GM18907 (cell line): Measurements from ENCODE around the gene LMF1.
"Not testable (repeated sequence)": the region's sequence is repeated elsewhere in the genome, so short reads cannot be mapped to it uniquely, and the experiment has no call there.

Experiments used
- ATAC-seq: cut with Tn5 transposase; IDR thresholded peaks from one replicate; pipeline ENCODE4 v1.9.1; 2021; ENCODE audit warnings: mild to moderate bottlenecking, moderate library complexity; ENCODE audit not compliant: unreplicated experiment

LMF1 gene

GRCh38 chr16:952321-952720 is 18.5 kb downstream of the LMF1 start:
- ATAC-seq: no peak

GRCh38 chr16:951660-952301 is 19.0 kb downstream of the LMF1 start:
- no peak for ATAC-seq

DNA sequence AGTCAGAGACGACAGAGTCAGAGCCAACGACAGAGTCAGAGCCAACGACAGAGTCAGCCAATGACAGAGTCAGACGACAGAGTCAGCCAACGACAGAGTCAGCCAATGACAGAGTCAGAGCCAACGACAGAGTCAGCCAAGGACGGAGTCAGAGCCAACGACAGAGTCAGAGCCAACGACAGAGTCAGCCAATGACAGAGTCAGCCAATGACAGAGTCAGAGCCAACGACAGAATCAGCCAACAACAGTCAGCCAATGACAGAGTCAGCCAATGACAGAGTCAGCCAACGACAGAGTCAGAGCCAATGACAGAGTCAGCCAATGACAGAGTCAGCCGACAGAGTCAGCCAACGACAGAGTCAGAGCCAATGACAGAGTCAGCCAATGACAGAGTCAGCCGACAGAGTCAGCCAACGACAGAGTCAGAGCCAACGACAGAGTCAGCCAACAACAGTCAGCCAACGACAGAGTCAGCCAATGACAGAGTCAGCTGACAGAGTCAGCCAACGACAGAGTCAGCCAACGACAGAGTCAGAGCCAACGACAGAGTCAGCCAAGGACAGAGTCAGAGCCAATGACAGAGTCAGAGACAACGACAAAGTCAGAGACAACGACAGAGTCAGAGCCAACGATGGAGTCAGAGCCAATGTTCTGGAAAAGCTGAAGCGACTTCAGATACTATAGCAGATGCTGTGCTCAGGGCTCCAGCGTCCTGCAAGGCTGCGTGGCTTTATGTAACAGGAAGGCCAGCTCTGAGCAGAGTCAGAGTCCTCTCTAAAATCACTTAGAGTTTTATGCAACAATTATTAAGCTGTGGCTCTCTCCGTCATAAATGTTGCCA is 19.8 kb downstream of the LMF1 start:
- not testable (repeated sequence) for ATAC-seq

GRCh38 chr16:948767-949166 is 22.0 kb downstream of the LMF1 start:
- ATAC-seq: not testable (repeated sequence)

DNA sequence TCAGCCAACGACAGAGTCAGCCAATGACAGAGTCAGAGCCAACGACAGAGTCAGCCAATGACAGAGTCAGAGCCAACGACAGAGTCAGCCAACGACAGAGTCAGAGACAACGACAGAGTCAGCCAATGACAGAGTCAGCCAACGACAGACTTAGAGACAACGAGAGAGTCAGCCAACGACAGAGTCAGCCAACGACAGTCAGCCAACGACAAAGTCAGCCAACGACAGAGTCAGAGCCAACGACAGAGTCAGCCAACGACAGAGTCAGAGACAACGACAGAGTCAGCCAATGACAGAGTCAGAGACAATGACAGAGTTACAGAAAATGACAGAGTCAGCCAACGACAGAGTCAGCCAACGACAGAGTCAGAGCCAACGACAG is 22.9 kb downstream of the LMF1 start:
- not testable (repeated sequence) for ATAC-seq

GRCh38 chr16:947255-947921 is 23.4 kb downstream of the LMF1 start:
- ATAC-seq: no peak

DNA sequence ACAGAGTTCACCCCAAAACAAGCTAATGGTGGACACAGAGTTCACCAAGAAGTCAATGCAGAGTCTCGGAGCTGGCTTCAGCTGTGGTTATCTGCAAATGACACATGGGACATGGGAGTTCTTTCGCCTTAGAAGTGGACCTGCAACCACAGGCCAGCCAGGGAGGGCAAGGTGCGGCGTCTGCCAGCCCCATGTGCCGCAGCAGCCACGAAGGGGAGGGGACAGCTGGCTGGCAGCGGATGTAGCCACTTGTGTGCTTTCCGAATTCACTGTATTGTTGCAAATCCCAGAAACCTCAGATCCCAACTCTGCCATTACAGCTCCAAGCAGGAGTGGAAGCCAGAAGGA is 24.8 kb downstream of the LMF1 start:
- no peak for ATAC-seq

DNA sequence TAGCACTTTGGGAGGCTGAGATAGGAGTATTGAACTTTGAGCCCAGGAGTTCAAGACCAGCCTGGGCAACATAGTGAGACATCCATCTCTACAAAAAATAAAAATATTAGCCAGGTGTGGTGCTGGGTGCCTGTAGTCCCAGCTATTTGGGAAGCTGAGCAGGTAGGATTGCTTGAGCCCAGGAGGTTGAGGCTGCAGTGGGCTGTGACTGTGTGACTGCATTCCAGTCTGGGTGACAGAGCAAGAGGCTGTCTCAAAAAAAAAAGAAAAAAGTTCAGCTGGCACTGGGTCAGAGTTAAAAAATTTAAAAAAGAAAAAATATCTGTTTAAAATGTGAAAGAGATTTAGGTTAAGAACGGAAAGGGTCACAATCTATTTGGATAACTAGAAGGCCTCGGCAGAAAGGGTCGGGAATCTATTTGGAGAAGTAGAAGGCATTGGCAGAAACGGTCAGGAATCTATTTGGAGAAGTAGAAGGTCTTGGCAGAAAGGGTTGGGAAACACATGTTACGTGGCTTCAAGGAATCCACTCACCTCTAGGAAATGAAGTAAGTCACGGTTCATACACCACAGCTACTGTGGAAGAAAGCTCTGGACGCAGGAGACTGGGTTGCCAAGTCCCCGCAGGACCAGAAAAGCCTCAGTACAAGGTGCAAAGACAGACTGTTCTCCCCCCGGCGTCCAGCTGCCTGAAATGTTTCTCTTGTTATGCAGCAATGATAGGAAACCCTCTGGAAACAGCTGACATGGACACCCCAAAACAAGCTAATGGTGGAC is 25.3 kb downstream of the LMF1 start:
- ATAC-seq: no peak

GRCh38 chr16:943971-944370 is 26.8 kb downstream of the LMF1 start:
- no peak for ATAC-seq

DNA sequence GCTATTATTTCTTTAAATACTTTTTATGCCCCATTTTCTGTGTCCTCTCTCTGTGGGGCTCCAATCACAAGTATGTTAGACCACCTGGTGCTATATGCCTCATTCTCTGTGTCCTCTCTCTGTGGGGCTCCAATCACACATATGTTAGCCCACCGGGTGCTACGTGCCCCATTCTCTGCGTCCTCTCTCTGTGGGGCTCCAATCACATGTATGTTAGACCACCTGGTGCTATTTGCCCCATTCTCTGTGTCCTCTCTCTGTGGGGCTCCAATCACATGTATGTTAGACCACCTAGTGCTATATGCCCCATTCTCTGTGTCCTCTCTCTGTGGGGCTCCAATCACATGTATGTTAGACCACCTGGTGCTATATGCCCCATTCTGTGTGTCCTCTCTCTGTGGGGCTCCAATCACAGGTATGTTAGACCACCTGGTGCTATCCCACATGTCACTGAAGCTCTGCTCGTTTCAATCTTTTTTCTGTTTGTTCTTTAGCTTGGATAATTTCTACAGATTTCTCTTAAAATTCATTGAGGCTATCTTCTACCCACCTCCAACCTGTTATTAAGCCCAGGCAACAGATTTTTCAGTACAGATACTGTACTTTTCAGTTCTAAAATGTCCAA is 28.2 kb downstream of the LMF1 start:
- no peak for ATAC-seq

GRCh38 chr16:939941-940340 is 30.8 kb downstream of the LMF1 start:
- no peak for ATAC-seq

GRCh38 chr16:939311-939710 is 31.5 kb downstream of the LMF1 start:
- ATAC-seq: no peak

GRCh38 chr16:938752-939151 is 32.0 kb downstream of the LMF1 start:
- ATAC-seq: no peak

DNA sequence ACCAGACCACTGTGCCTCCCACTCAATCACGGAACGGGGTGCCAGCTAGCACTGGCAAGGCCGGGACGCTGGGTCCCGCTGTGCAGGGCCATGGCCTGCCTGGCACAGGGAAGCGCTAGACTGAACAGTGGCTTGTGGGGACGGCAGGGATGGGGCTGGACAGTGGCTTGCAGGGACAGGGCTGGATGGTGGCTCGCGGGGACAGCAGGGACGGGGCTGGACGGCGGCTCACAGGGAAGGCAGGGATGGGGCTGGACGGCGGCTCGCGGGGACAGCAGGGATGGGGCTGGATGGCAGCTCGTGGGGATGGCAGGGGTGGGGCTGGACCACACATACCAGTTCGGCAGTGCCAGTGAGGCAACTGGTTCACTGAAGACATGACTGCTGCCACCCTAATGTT is 32.6 kb downstream of the LMF1 start:
- no peak for ATAC-seq

GRCh38 chr16:937723-938122 is 33.1 kb downstream of the LMF1 start:
- no peak for ATAC-seq

DNA sequence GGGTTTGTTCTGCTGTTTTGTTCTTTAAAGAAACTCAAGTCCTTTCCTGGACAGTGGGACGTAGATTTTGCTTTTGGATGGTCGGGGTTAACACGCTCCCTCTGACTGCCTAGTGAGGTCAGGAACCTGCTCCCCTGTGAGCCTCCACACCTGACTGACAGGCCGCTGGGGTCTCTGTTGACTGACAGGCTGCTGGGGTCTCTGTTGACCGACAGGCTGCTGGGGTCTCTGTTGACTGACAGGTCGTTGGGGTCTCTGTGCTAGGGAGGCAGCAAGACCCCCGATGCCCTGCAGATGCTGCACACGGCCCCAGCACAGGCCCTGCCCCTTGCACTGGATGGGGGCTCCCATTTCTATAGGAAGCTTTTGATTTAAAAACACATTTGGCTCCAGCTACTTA is 33.5 kb downstream of the LMF1 start:
- no peak for ATAC-seq

GRCh38 chr16:935684-936083 is 35.1 kb downstream of the LMF1 start:
- no peak for ATAC-seq

DNA sequence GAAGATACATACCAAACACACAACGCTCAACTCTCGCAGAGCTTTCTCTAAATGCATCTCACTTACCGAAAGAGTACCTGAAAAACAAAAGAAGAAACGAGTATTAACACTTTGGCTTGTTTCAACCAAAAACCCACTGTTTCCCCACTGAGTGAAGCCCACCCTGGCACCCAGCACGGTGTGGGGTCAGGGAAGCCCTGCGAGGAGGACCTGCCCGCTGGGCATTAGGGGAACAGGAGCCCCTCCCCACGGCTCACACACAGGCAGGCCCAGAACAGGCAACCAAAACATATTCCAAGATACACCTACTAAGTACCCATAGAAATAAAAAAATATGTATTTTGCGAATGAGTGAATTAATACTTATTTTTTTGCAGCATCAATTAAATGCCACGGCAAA is 36.6 kb downstream of the LMF1 start:
- ATAC-seq: no peak

- ATAC-seq: no peak
These were observed 37.2 kb downstream of the LMF1 start for GRCh38 chr16:933581-933980.

DNA sequence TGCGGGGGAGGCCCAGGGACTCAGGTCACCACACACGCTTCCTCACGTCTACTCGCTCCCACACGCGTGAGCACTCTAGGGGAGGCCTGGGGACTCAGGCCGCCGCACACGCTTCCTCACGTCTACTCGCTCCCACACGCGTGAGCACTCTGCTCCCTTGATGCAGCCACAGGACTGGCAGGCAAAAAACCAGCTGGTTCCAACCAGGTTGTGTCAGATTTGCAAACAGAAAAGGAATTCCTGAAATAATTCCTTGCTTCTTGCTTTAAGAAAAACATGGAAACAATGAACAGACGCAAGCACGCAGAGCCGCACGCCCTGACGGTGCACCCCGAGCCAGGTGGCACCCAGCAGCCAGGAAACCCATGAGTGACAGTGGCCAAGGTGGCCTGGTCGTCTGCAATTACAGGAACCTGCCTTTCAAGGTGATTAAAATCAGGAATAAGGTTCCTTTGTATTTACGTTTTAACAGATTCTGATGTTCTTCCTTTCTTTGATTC is 37.9 kb downstream of the LMF1 start:
- no peak for ATAC-seq
